Measurements from ENCODE around the gene KLK2. TPM values are rescaled to one million over a fixed set of nuclear protein-coding genes. Genes with fewer than 3 reads are reported as not detected.
A peak's percentile ranks its signal among the peaks of the same experiment; 100 is the strongest.

KLK2 gene
- total RNA-seq, 2 donors from 2014 or later, result not detected

DNA sequence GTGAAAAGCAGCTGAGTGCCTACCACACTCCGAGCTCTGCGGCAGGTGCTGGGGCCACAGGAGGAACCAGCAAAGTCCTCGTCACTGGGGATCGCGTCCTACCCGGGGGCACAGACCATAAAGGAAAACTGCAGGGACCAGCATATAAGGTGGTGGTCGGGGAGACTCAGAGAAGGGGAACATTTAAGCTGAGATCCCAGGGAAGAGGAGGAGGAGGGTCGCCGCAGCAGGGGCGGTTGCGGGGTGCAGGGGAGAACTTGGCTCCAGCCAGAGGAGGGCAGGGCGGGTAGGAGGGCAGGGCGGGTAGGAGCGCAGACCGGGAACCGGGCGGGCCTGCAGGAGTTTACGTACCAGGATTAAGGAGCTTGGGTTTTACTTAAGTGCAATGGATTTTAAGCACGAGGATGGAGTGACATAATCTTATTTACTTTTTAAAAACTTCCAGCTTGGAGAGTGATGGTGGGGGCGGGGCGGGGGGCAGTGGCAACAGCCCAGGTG lies 38.9 kb downstream of the KLK2 start:
- DNase-seq (ENCODE audit: low spot score), result no peak
- intact Hi-C loops (cut with DNase I), result no loop called here

DNA sequence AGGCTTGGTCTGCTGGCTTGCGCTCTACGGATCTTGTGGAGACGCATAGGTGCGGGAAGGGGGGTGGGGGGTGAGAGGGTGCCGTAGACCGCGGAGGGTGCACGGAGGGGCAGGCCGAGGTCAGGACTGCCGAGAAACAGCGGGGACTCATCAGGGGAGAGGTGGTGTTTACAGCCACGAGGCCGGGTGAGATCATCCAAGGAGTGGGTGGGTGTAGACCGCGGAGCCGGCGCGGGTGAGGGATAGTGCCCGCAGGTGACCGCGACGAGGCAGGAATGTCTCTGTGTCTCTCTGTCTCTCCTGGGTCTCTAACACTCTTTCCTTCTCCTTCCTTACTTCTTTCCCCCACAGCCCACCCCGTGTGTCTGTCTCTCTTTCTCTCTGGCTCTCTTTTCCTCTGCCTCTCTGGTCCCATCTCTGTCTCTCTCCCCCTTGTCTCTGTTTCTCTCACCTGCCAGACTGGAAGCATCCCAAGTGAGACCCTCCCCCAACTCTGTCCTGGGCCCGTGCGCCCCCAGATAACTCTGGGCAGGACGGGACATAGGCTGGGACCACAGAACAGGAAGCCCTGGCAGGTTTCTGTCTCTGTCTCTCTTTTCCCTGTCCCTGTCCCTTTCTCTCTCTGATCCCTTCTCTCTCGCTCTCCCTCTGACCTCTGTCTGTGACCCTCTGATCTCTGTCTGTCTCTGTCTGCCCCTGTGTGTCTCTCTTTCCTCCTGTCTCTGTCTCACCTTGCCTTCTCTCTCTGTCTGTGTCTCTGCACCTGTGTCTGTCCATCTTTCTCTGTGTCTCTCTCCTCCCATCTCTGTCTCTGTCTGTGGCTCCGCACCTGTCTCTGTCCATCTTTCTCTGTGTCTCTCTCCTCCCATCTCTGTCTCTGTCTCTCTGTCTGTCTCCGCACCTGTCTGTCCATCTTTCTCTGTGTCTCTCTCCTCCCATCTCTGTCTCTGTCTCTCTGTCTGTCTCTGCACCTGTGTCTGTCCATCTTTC lies 39.8 kb downstream of the KLK2 start:
- intact Hi-C loops (cut with DNase I), result no loop called here

DNA sequence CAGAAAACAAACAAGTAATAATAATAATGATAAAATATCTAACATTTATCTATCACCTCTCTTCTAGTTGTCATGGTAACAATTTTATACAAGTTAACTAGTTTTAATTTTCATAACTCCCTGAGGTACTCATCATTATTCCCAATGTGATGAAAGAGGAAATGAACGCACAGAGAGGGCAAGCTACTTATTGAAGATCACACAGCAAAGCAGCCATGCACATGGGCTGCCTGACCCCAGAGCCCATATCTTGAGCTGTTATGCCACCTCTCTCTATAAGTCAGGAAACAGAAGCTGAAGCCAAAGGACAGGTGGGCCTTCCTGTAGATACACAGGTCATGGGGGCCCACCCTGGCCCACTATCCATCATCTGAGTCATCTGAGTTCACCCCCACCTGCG lies 42.8 kb downstream of the KLK2 start:
- DNase-seq (ENCODE audit: low spot score), result no peak
- intact Hi-C loops (cut with DNase I), result no loop called here

More for the DNA sequence above, 39.8 kb downstream of the KLK2 start:
- DNase-seq (ENCODE audit: low spot score), result no peak

- DNase-seq (ENCODE audit: low spot score), result no peak
- intact Hi-C loops (cut with DNase I), result no loop called here
These were observed 48.4 kb downstream of the KLK2 start for GRCh38 chr19:50921426-50922316.

- DNase-seq (ENCODE audit: low spot score), result peak; percentile 82
- intact Hi-C loops (cut with DNase I), result no loop called here
These were observed 49.1 kb downstream of the KLK2 start for GRCh38 chr19:50922317-50922853.

DNA sequence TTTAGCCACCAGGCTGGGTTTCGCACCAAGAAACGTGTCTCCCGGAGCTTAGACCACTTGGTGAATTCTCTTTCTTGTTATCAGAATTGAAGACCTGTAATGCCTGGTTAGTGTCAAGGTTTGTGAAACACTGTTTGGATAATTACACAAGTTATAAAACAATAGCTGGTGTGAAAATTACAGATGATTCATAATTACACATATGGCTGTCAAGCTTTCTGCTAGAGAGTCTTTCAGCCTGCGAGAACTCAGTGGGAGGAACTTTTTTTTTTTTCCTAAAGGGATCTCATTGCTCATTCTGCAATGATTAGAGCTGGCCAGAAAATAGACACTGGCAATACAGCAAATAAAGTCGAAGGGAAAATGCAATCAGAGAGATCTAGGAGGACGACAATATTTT lies 51.3 kb downstream of the KLK2 start:
- DNase-seq (ENCODE audit: low spot score), result no peak
- intact Hi-C loops (cut with DNase I), result no loop called here

- no peak for DNase-seq (ENCODE audit: low spot score)
- intact Hi-C loops (cut with DNase I), result no loop called here
These were observed 52.5 kb downstream of the KLK2 start for GRCh38 chr19:50925734-50926133.

GRCh38 chr19:50926144-50926543 lies 52.9 kb downstream of the KLK2 start:
- no peak for DNase-seq (ENCODE audit: low spot score)
- intact Hi-C loops (cut with DNase I), result no loop called here

DNA sequence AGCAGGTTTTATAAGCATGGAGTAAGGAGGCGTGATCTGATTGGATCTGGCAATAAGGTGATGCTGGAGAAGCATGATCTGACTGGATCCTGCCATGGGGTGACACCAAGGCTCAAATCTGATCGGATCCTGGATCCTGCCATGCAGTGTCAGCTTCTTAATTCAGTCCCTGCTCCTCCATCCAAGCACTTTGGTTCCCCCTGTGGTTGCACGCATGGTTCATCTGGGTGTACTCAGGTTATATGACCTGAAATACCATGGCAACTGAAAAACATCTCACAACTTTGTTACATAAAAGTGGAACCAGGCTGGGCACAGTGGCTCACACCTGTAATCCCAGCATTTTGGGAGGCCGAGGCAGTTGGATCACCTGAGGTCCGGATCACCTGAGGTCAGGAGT lies 55.6 kb downstream of the KLK2 start:
- intact Hi-C loops (cut with DNase I), result no loop called here
- DNase-seq (ENCODE audit: low spot score), result no peak

Other genes starting within 250 kb of the KLK2 start
- gene SYT3, start 233.6 kb upstream of the KLK2 start, total RNA-seq, result under 1 TPM in 1 of 2 donors, not detected in 1; 0.74 TPM
- gene C19orf81, start 224.0 kb upstream of the KLK2 start, total RNA-seq, result under 1 TPM in 1 of 2 donors, not detected in 1; 0.57 TPM
- gene SHANK1, start 153.6 kb upstream of the KLK2 start, total RNA-seq, result under 1 TPM; 0.19 to 0.37 TPM
- 10 to 100 TPM in 1 of 2 donors, 1 to 10 TPM in 1; 8.5 to 12.5 TPM for gene CLEC11A, start 150.1 kb upstream of the KLK2 start, total RNA-seq
- gene GPR32, start 103.0 kb upstream of the KLK2 start, total RNA-seq, result not detected
- not detected for gene ACP4, start 83.0 kb upstream of the KLK2 start, total RNA-seq
- under 1 TPM in 1 of 2 donors, not detected in 1; 0.67 TPM for gene KLK1, start 49.7 kb upstream of the KLK2 start, total RNA-seq
- not detected for gene KLK15, start 39.9 kb upstream of the KLK2 start, total RNA-seq
- not detected for gene KLK3, start 18.5 kb upstream of the KLK2 start, total RNA-seq
- gene KLK4, start 38.0 kb downstream of the KLK2 start, total RNA-seq, result not detected
- gene KLK5, start 79.6 kb downstream of the KLK2 start, total RNA-seq, result not detected
- gene KLK6, start 96.2 kb downstream of the KLK2 start, total RNA-seq, result not detected
- not detected for gene KLK7, start 110.5 kb downstream of the KLK2 start, total RNA-seq
- gene KLK8, start 128.2 kb downstream of the KLK2 start, total RNA-seq, result not detected
- not detected for gene KLK10, start 146.3 kb downstream of the KLK2 start, total RNA-seq
- not detected for gene KLK11, start 153.2 kb downstream of the KLK2 start, total RNA-seq
- gene KLK12, start 161.6 kb downstream of the KLK2 start, total RNA-seq, result not detected
- gene KLK13, start 191.7 kb downstream of the KLK2 start, total RNA-seq, result not detected
- not detected for gene KLK14, start 209.4 kb downstream of the KLK2 start, total RNA-seq
- gene CTU1, start 235.0 kb downstream of the KLK2 start, total RNA-seq, result 1 to 10 TPM; 3.7 to 5.0 TPM

All from posterior vena cava (tissue), 2 donors.